WTC11 (cell line): ENCODE measurements around the gene GART. TPM values are rescaled to one million over a fixed set of nuclear protein-coding genes. Genes with fewer than 3 reads are reported as not detected.

Experiments used
- ATAC-seq: fragments of 200-7000 bp; cut with Tn5 transposase; 2 replicates; pipeline ENCODE4 v1.10.0; 2021; ENCODE audit warnings: mild to moderate bottlenecking, moderate library complexity
- CTCF ChIA-PET: fragments of 300-600 bp; sonication (Branson Sonifier 250); formaldehyde crosslinking; loops from one replicate; lab custom pipeline; 2021; ENCODE audit warnings: antibody characterized with exemption; lab: Charles Lee
- POLR2A ChIA-PET: fragments of 350-600 bp; sonication (Branson Sonifier 250); formaldehyde crosslinking; loops from one replicate; lab custom pipeline; 2021; ENCODE audit warnings: antibody characterized with exemption; lab: Charles Lee
- DNase-seq: peaks from one replicate; pipeline ENCODE4 v3.0.0; 2021; ENCODE audit warnings: low spot score
- H3K27ac Mint-ChIP-seq: 2 replicates; pipeline ENCODE4 v1.8.0; 2021; ENCODE audit warnings: mixed read lengths
- H3K27me3 Mint-ChIP-seq: 2 replicates; pipeline ENCODE4 v1.8.0; 2021; ENCODE audit warnings: low read depth, mild to moderate bottlenecking, moderate library complexity, mixed read lengths
- H3K36me3 Mint-ChIP-seq: 2 replicates; pipeline ENCODE4 v1.8.0; 2021; ENCODE audit warnings: mixed read lengths
- H3K4me1 Mint-ChIP-seq: 2 replicates; pipeline ENCODE4 v1.8.0; 2022; ENCODE audit warnings: mixed read lengths
- H3K4me3 Mint-ChIP-seq: 2 replicates; pipeline ENCODE4 v1.8.0; 2021; ENCODE audit warnings: mild to moderate bottlenecking, moderate library complexity, mixed read lengths
- H3K9me3 Mint-ChIP-seq: 2 replicates; pipeline ENCODE4 v1.8.0; 2021; ENCODE audit warnings: mixed read lengths
- CDX4 ChIP-seq: fragments of 250-450 bp; sonication (Bioruptor Pico); IDR thresholded peaks from 2 replicates; pipeline ENCODE4 v1.9.0; 2021; ENCODE audit warnings: moderate library complexity, mild to moderate bottlenecking, inconsistent platforms, borderline replicate concordance
- ELF4 ChIP-seq: sonication (generic); formaldehyde crosslinking; IDR thresholded peaks from 2 replicates; pipeline ENCODE4 v1.8.1; 2022; ENCODE audit warnings: low read depth, mild to moderate bottlenecking, moderate library complexity, missing genetic modification reagents
- ETV6 ChIP-seq: sonication (generic); formaldehyde crosslinking; IDR thresholded peaks from 2 replicates; pipeline ENCODE4 v1.8.1; 2022; ENCODE audit warnings: mild to moderate bottlenecking, missing genetic modification reagents
- FOXP4 ChIP-seq: sonication (generic); formaldehyde crosslinking; IDR thresholded peaks from 2 replicates; pipeline ENCODE4 v1.8.0; 2022; ENCODE audit warnings: mild to moderate bottlenecking, missing genetic modification reagents
- GRHL2 ChIP-seq: fragments of 250-450 bp; sonication (Bioruptor Pico); IDR thresholded peaks from 2 replicates; pipeline ENCODE4 v1.8.0; 2022; ENCODE audit warnings: mild to moderate bottlenecking, moderate library complexity; ENCODE audit not compliant: insufficient replicate concordance, severe bottlenecking
- NFATC4 ChIP-seq: fragments of 250-450 bp; sonication (Bioruptor Pico); IDR thresholded peaks from 2 replicates; pipeline ENCODE4 v1.9.0; 2021; ENCODE audit warnings: mild to moderate bottlenecking
- NFYB ChIP-seq: sonication (generic); formaldehyde crosslinking; conservative IDR thresholded peaks from 2 replicates; pipeline ENCODE4 v1.8.0; 2022; ENCODE audit warnings: low read depth, missing genetic modification reagents
- NR2C2 ChIP-seq: sonication (generic); formaldehyde crosslinking; IDR thresholded peaks from 2 replicates; pipeline ENCODE4 v1.8.0; 2022; ENCODE audit warnings: mild to moderate bottlenecking, missing genetic modification reagents
- NR3C1 ChIP-seq: sonication (generic); formaldehyde crosslinking; conservative IDR thresholded peaks from 2 replicates; pipeline ENCODE4 v1.8.1; 2023; ENCODE audit warnings: low read depth, mild to moderate bottlenecking, missing genetic modification reagents
- SMAD3 ChIP-seq: sonication (generic); formaldehyde crosslinking; IDR thresholded peaks from 2 replicates; pipeline ENCODE4 v1.8.0; 2022; ENCODE audit warnings: missing genetic modification reagents, mild to moderate bottlenecking, borderline replicate concordance
- SMAD4 ChIP-seq: sonication (generic); formaldehyde crosslinking; IDR thresholded peaks from 2 replicates; pipeline ENCODE4 v1.8.0; 2022; ENCODE audit warnings: mild to moderate bottlenecking, missing genetic modification reagents
- TCF7 ChIP-seq: sonication (generic); formaldehyde crosslinking; IDR thresholded peaks from 2 replicates; pipeline ENCODE4 v1.8.0; 2022; ENCODE audit warnings: mild to moderate bottlenecking, low read depth, missing genetic modification reagents, moderate library complexity
- TEAD1 ChIP-seq: sonication (generic); formaldehyde crosslinking; IDR thresholded peaks from 2 replicates; pipeline ENCODE4 v1.8.0; 2022; ENCODE audit warnings: mild to moderate bottlenecking, missing genetic modification reagents
- USF1 ChIP-seq: sonication (generic); formaldehyde crosslinking; IDR thresholded peaks from 2 replicates; pipeline ENCODE4 v1.8.0; 2022; ENCODE audit warnings: mild to moderate bottlenecking, missing genetic modification reagents
- ZNF121 ChIP-seq: sonication (generic); formaldehyde crosslinking; IDR thresholded peaks from 2 replicates; pipeline ENCODE4 v1.8.0; 2023; ENCODE audit warnings: missing genetic modification reagents
- ZNF219 ChIP-seq: sonication (generic); formaldehyde crosslinking; IDR thresholded peaks from 2 replicates; pipeline ENCODE4 v1.8.0; 2023; ENCODE audit warnings: missing genetic modification reagents, mild to moderate bottlenecking, borderline replicate concordance
- ZNF263 ChIP-seq: sonication (generic); formaldehyde crosslinking; IDR thresholded peaks from 2 replicates; pipeline ENCODE4 v1.8.1; 2022; ENCODE audit warnings: low read depth, mild to moderate bottlenecking, moderate library complexity, missing genetic modification reagents
- ZNF317 ChIP-seq: sonication (generic); formaldehyde crosslinking; IDR thresholded peaks from 2 replicates; pipeline ENCODE4 v1.8.1; 2023; ENCODE audit warnings: low read depth, mild to moderate bottlenecking, moderate library complexity, missing genetic modification reagents, borderline replicate concordance
- ZNF671 ChIP-seq: fragments of 250-450 bp; sonication (Bioruptor Pico); IDR thresholded peaks from 2 replicates; pipeline ENCODE4 v1.8.0; 2021; ENCODE audit warnings: mild to moderate bottlenecking
- ZSCAN18 ChIP-seq: fragments of 250-450 bp; sonication (Bioruptor Pico); IDR thresholded peaks from 2 replicates; pipeline ENCODE4 v2.1.2; 2022; ENCODE audit warnings: mild to moderate bottlenecking, moderate library complexity
- total RNA-seq: library from RNA; stranded (reverse); gene quantifications from 3 replicates; pipeline ENCODE4 v1.2.3, GENCODE V29; 2021

The GART gene
- total RNA-seq, 1 experiment from 2014 or later, result 223 TPM

- Mint-ChIP-seq H3K27ac (no peak overlapping the region), H3K9me3 (no peaks in the 10 kb centered on the region), H3K4me3 (peak overlapping the region; percentile 84), H3K27me3 (no peaks in the 10 kb centered on the region), H3K36me3 (peaks cover 14% of the 10 kb centered on the region), H3K4me1 (peaks cover 23% of the 10 kb centered on the region)
- DNase-seq (peak; percentile 26), ATAC-seq (peak; percentile 43)
- ChIA-PET CTCF (interaction anchor here (1.1 to 7.5 kb wide), 8 partner anchors 13 to 321 kb away, joined by 3 to 94 read pairs (median 5); partner anchors contain the start of gene IL10RB), POLR2A (interaction anchor here (0.8 to 1.5 kb wide), 4 partner anchors 12 to 97 kb away, joined by 3 to 12 read pairs (median 4); partner anchors contain the start of gene DNAJC28)
- TF ChIP-seq USF1 (CRISPR knock-in tag), result peak; percentile 25; the same call in 1 of the 2 replicates
- 0 out of 2 replicates have a peak, but pooled peaks have one; percentile 38 for TF ChIP-seq NFATC4 (CRISPR knock-in tag)
- TF ChIP-seq TCF7 (CRISPR knock-in tag), result 0 out of 2 replicates have a peak, but pooled peaks have one; percentile 45
- TF ChIP-seq ZNF317 (CRISPR knock-in tag), result no peak
- TF ChIP-seq ETV6 (CRISPR knock-in tag), result 0 out of 2 replicates have a peak, but pooled peaks have one; percentile 7
Observed at GRCh38 chr21:33587792-33588484, 46.0 kb upstream of the GART start.

GRCh38 chr21:33586927-33587326, 45.0 kb upstream of the GART start:
- TF ChIP-seq NR2C2 (CRISPR knock-in tag), result no peak
- TF ChIP-seq CDX4 (CRISPR knock-in tag), result no peak
- no peak for TF ChIP-seq SMAD4
- TF ChIP-seq GRHL2 (CRISPR knock-in tag), result no peak
- no peak for TF ChIP-seq NR3C1
- no peak for TF ChIP-seq ZNF219 (CRISPR knock-in tag)
- TF ChIP-seq NFYB, result no peak
- TF ChIP-seq ZNF121, result no peak
- no peak for TF ChIP-seq ZSCAN18
- no peak for TF ChIP-seq ZNF671 (CRISPR knock-in tag)
- no peak for TF ChIP-seq FOXP4 (CRISPR knock-in tag)
- TF ChIP-seq TEAD1, result no peak
- no peak for TF ChIP-seq ELF4 (CRISPR knock-in tag)
- no peak for TF ChIP-seq ZNF263 (CRISPR knock-in tag)
- no peak for TF ChIP-seq SMAD3
- H3K4me3 Mint-ChIP-seq, result peak overlapping the region; percentile 84
- H3K27me3 Mint-ChIP-seq, result no peaks in the 10 kb centered on the region
- peaks cover 23% of the 10 kb centered on the region for H3K4me1 Mint-ChIP-seq
- ChIA-PET CTCF (no interaction called here), POLR2A (no interaction called here)
- peak overlapping the region; percentile 3; the same call in 1 of the 2 replicates for H3K27ac Mint-ChIP-seq
- ATAC-seq (no peak), DNase-seq (no peak)
- no peaks in the 10 kb centered on the region for H3K9me3 Mint-ChIP-seq
- H3K36me3 Mint-ChIP-seq, result peaks cover 17% of the 10 kb centered on the region
